Osteoblast (primary cell): ENCODE data around the gene CCDC39. TPM values are rescaled to one million over a fixed set of nuclear protein-coding genes. Genes with fewer than 3 reads are reported as not detected.

ENCODE experiments used
- DNase-seq: peaks from one replicate; pipeline ENCODE4 v3.0.0; 2011; ENCODE audit warnings: low spot score, mixed read lengths; ENCODE audit not compliant: insufficient read length; ENCODE audit errors: missing footprints
- H2AFZ ChIP-seq: 2 replicates; pipeline ENCODE4 v1.6.0; 2011; ENCODE audit warnings: mild to moderate bottlenecking, low read length
- H3K27ac ChIP-seq: 2 replicates; pipeline ENCODE4 v1.5.1; 2011; ENCODE audit warnings: mild to moderate bottlenecking, low read depth, low read length, moderate library complexity
- H3K27me3 ChIP-seq: 2 replicates; pipeline ENCODE4 v1.6.0; 2012; ENCODE audit warnings: mild to moderate bottlenecking, control low read depth, inconsistent platforms, low read length, moderate library complexity; ENCODE audit not compliant: insufficient read depth
- H3K36me3 ChIP-seq: 2 replicates; pipeline ENCODE4 v1.5.1; 2011; ENCODE audit warnings: mild to moderate bottlenecking, low read length, control low read depth, moderate library complexity; ENCODE audit not compliant: insufficient read depth
- H3K4me1 ChIP-seq: 2 replicates; pipeline ENCODE4 v1.5.1; 2011; ENCODE audit warnings: mild to moderate bottlenecking, low read length, control low read depth, moderate library complexity; ENCODE audit not compliant: insufficient read depth
- H3K4me2 ChIP-seq: 2 replicates; pipeline ENCODE4 v1.6.0; 2011; ENCODE audit warnings: mild to moderate bottlenecking, low read length; ENCODE audit not compliant: insufficient read depth
- H3K4me3 ChIP-seq: fragments of 200-600 bp; sonication (generic); 3 replicates; pipeline ENCODE4 v1.5.1; 2012; ENCODE audit warnings: mild to moderate bottlenecking, low read length, inconsistent platforms; ENCODE audit not compliant: insufficient read depth
- H3K79me2 ChIP-seq: 2 replicates; pipeline ENCODE4 v1.6.0; 2012; ENCODE audit warnings: mild to moderate bottlenecking, low read length, control low read depth, inconsistent platforms; ENCODE audit not compliant: insufficient read depth
- H3K9me3 ChIP-seq: 2 replicates; pipeline ENCODE4 v1.5.1; 2011; ENCODE audit warnings: low read depth, low read length, control low read depth
- H4K20me1 ChIP-seq: 2 replicates; pipeline ENCODE4 v1.6.0; 2012; ENCODE audit warnings: mild to moderate bottlenecking, low read length, control low read depth; ENCODE audit not compliant: insufficient read depth
- CTCF ChIP-seq: IDR thresholded peaks from 2 replicates; pipeline ENCODE4 v1.5.1; 2011; ENCODE audit warnings: mild to moderate bottlenecking, low read depth, low read length, moderate library complexity; ENCODE audit errors: extremely low read depth
- total RNA-seq: library from RNA; depleted of rRNA; stranded (reverse); fragments of >200 nt; gene quantifications from 2 replicates; pipeline ENCODE4 v1.2.3, GENCODE V29; 2012

Gene CCDC39
- total RNA-seq, 1 donor = not detected

GRCh38 chr3:180612364-180612763 lies 66.9 kb downstream of the CCDC39 start:
- no peaks in the 10 kb centered on the region for H3K79me2 ChIP-seq
- no peak overlapping the region for H3K4me3 ChIP-seq
- H3K4me2 ChIP-seq = no peak overlapping the region
- no peaks in the 10 kb centered on the region for H4K20me1 ChIP-seq
- H3K4me1 ChIP-seq = no peaks in the 10 kb centered on the region
- DNase-seq = no peak
- no peak for TF ChIP-seq CTCF
- H3K27me3 ChIP-seq = no peaks in the 10 kb centered on the region
- H2AFZ ChIP-seq = no peak overlapping the region
- no peaks in the 10 kb centered on the region for H3K9me3 ChIP-seq
- no peak overlapping the region for H3K27ac ChIP-seq
- H3K36me3 ChIP-seq = peaks cover 59% of the 10 kb centered on the region

GRCh38 chr3:180611006-180611405 lies 68.3 kb downstream of the CCDC39 start:
- Histone ChIP-seq H3K9me3 (no peaks in the 10 kb centered on the region), H4K20me1 (no peaks in the 10 kb centered on the region), H3K27ac (no peak overlapping the region), H3K79me2 (peaks cover 2% of the 10 kb centered on the region), H2AFZ (no peak overlapping the region), H3K27me3 (no peaks in the 10 kb centered on the region), H3K36me3 (peaks cover 72% of the 10 kb centered on the region), H3K4me3 (no peak overlapping the region), H3K4me2 (no peak overlapping the region), H3K4me1 (no peaks in the 10 kb centered on the region)
- DNase-seq = no peak
- no peak for TF ChIP-seq CTCF

GRCh38 chr3:180601688-180602666 lies 77.3 kb downstream of the CCDC39 start, which contains the start of gene TTC14:
Gene TTC14 (plus strand): TSS chr3:180602163. CDS start chr3:180602262, 99 bp downstream.
- peak within 1 kb of the TSS; percentile 94 for H3K4me2 ChIP-seq
- peak; percentile 97 for DNase-seq
- TF ChIP-seq CTCF = no peak

GRCh38 chr3:180600473-180600872 lies 78.8 kb downstream of the CCDC39 start:
- peaks cover 20% of the 10 kb centered on the region for H3K36me3 ChIP-seq
- H4K20me1 ChIP-seq = peaks cover 5% of the 10 kb centered on the region
- no peak overlapping the region for H2AFZ ChIP-seq
- H3K4me2 ChIP-seq = no peak overlapping the region
- TF ChIP-seq CTCF = no peak
- peaks cover 15% of the 10 kb centered on the region for H3K4me1 ChIP-seq
- H3K9me3 ChIP-seq = no peaks in the 10 kb centered on the region
- no peaks in the 10 kb centered on the region for H3K27me3 ChIP-seq
- peaks cover 30% of the 10 kb centered on the region for H3K79me2 ChIP-seq
- no peak overlapping the region for H3K4me3 ChIP-seq
- no peak for DNase-seq
- H3K27ac ChIP-seq = no peak overlapping the region

More at GRCh38 chr3:180601688-180602666, 77.3 kb downstream of the CCDC39 start, which contains the start of gene TTC14:
- Histone ChIP-seq H3K27me3 (no peaks in the 10 kb centered on the region), H4K20me1 (peaks cover 5% of the 10 kb centered on the region), H2AFZ (peak within 1 kb of the TSS; percentile 99), H3K9me3 (no peaks in the 10 kb centered on the region), H3K79me2 (peaks cover 32% of the 10 kb centered on the region), H3K4me1 (peaks cover 15% of the 10 kb centered on the region), H3K4me3 (peak within 1 kb of the TSS; percentile 97), H3K27ac (peak within 1 kb of the TSS; percentile 87), H3K36me3 (peaks cover 35% of the 10 kb centered on the region)
